Activated T-cell treated with anti-CD3 and anti-CD28 coated beads, Interleukin-2, amount 50 U/mL, for 48 hours (primary cell): ENCODE measurements around the gene FBLL1.
A peak's percentile ranks its signal among the peaks of the same experiment; 100 is the strongest.
"Not testable (repeated sequence)": the region's sequence is repeated elsewhere in the genome, so short reads cannot be mapped to it uniquely, and the experiment has no call there.

Source experiments
- DNase-seq, 2 experiments: peaks; one replicate each; pipeline ENCODE4 v3.0.0-alpha.2; 2020

Gene FBLL1

DNA sequence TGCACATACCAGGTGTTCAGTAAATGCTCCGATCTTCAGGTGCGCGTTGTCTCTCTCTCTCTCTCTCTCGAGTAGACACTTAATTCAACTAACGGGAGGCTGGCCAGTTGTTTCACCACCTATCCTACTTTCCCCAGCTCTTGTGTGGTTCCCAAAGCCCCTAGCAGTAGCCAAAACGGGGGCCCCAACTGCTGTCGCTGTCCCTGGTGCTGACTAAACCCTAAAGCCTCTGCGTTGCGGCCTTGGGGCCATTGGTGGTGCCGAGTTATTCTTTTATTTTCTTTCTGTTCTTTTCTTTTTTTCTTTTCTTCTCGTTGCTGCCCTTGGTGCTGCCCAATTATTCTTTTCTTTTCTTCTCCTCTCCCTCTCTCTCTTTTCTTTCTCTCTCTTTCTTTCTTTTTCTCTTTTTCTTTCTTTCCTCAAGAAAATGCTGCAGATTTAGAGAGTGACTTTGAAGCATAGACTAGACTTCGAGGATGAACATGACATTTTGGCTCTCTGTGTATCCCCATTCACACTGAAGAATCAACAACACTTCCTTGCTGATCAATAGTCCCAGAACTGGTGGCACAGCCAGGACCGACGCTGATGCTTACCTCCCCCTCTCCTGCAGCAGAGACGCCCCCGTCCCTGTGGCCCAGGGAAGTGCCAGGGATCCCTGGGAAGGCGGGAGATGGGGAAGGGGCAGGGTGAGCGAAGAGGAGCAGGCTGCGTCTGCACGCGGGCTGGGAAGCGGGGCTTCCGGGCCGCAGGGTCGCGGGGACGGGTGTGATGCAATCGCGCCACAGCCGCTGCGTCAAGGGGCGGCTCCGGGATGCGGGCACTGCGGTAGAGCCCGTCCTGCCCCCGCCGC is at the start of gene FBLL1:
Gene FBLL1, plus strand, starts transcription at position 785 of the 853 bp plus-strand sequence. CDS start 200 bp downstream, outside the sequence.
- peak; percentile 38 to 46 for DNase-seq

DNA sequence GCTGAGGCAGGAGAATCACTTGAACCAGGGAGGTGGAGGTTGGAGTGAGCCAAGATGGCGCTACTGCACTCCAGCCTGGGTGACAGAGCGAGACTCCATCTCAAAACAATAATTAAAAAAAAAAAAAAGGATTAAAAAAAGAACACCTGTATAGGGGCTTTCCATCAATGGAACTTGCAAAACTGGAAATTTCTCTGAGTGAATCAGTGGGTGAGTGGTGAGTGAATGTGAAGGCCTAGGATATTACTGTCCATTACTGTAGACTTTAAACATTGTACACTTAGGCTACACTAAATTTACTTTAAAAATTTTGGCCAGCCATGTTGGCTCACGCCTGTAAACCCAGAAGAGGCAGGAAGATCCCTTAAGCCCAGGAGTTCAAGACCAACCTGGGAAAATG is 48.5 kb upstream of the FBLL1 start:
- no peak for DNase-seq

DNA sequence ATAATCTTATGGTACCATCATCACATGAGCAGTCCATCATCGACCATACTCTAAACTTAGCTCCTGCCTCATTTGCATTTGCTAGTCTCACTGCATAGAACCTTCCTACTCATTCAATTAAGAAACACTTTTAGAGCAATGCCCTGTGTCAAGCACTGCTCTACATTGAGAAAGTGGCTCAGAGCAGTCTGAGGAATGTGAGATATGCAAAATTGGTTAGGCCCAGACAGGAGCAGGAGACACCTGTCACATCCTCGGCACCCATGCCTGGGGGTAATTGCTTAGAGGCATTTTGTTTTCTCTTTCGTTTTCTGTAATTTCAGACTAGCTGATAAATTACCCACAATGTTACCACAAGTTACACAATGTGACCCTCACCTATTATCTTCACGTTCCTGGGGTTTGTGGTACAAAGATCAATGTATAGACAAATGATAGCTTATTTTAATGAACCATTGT is 47.7 kb upstream of the FBLL1 start:
- no peak for DNase-seq

DNA sequence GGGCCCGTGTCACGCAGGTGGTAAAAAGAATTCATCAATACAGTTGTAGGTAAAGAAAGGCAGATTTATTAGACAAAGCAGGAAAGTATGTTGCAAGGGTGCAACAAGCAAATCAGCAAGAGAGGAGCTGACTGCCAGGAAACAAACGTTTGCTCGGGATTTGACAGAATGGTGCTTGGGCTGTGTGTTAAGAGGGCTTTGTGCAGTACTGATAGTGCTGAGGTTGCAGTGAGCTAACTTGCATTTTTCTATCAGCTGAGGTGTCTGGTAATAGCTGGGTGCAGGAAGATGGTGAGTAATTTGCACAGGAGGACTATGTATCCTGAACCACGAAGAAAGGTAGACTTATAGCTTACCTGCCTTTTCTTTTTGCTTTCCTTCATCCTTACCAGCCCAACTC is 46.7 kb upstream of the FBLL1 start:
- DNase-seq, result no peak

DNA sequence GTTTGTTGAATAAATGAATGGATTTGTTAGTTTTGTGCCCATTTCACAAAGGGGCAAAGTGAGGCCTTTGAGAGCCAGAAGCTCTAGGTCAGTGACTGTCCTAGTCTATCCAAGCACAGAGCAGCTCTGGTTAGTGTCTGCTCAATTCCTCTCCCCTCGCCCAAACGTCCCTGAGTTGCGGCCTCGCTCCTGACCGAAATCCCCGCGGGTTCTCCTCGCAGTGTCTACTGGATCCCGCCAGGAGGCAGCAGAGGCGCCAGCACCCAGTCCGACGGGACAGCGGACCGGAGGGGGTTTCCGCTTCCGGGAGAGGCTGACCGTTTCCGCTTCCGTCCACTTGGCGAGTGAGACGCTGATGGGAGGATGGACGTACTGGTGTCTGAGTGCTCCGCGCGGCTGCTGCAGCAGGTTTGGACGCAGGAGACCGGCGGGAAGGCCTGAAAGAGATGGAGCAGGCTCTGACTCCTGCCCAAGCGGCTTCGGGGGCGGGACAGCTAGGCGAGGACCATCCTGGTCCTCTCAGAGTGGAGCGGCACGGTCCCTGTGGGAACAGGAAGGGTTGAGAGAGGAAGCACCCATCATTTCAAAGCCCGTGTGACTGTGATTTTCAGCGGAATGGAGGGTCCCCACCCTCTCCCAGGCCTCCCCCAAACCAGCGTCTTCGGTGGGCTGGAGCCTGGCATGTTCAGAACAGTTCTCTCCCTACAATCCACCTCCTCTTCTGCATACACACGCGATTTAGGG is 42.8 kb upstream of the FBLL1 start, which contains the start of gene RARS1:
Gene RARS1, plus strand, starts transcription at position 336 of the 744 bp plus-strand sequence. Its CDS starts 28 bp downstream, at position 364.
- DNase-seq, result peak; percentile 91 to 94

DNA sequence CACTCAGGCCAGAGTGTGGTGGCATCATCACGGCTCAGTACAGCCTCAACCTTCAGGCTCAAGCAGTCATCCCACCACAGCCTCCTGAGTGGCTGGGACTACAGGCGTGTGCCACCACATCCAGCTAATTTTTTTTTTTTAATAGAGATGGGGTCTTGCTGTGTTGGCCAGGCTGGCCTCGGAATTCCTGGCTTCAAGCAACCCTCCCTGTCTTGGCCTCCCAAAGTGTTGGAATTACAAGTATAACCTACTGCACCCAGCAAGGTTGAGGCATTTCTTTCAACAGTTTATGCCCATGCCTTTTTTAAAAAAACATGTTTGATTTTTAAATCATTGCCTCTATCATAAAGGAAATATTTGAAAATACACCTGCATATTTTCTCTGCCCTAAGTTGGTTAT is 40.0 kb upstream of the FBLL1 start:
- DNase-seq, result no peak

DNA sequence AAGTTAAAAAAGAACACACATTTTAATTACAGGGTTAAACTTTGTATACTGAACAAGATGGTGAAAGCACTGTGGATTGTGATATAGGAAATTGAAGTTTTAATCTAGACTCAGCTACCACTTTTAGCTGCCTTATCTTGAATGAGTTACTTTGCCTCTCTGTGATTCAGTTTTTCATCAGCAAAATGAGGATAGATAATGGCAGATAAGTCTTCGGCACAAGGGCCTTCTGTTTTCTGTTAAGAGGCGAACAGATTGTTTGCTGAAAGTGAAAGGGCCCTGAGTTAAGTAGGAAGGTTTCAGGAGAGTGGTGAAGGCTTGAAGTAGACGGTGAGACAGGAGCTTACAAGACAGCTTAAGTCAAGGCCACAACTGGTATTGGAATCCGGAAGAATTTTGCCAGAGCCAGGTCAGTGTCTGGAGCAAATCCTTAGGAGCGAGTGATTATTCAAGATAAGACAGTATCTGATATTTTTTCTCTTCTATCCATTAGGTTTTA is 35.0 kb upstream of the FBLL1 start:
- DNase-seq, result no peak

DNA sequence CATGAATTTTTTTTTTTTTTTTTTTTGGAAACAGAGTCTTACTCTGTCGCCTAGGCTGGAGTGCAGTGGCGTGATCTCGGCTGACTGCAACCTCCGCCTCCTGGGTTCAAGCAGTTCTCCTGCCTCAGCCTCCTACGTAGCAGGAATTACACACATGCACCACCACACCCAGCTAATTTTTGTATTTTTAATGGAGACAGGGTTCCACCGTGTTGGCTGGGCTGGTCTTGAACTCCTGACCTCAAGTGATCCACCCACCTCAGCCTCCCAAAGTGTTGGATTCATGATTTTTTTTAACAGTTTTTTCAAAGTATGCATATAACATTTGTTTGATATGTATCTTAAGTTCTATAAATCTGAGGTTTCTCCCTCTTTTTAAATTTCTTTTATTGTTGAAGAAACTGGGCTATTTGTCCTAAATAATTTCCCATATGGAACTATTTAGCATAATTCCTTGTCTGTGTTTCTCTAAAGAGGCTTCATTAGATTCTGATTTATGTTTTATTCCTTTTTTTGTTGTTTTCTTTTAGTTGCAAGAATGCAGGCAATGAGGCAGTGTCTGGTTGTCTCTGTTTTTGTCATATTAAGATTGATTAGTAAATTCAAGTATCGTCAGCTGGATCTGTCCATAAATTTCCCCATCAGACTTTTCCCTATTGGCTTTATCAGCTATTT is 26.4 kb upstream of the FBLL1 start:
- no peak for DNase-seq

DNA sequence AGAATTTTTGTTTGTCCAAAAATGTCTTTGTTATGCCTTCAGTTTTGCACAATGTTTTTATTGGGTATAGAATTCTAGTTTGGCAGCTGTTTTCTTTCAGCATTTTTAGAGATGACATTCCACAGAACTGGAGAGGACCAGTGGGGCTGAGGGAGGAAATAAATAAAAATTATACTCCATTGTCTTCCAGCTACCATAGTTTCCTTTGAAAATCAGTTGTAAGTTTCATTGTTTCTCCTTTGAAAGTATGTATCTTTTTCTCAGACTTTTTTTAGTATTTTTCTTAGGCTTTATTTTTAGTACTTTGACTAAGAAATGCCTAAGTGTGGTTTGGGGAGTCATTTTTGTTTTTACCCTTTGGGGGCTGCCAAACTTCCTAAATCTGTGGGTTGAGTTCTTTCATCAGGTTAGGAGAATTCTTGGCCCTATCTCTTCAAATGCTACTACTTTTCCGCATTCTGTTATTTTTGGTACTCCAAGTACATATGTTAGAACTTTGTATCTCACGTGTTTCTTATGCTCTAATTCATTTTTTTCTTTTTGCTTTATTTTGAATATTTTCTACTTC is 15.2 kb upstream of the FBLL1 start:
- no peak for DNase-seq

DNA sequence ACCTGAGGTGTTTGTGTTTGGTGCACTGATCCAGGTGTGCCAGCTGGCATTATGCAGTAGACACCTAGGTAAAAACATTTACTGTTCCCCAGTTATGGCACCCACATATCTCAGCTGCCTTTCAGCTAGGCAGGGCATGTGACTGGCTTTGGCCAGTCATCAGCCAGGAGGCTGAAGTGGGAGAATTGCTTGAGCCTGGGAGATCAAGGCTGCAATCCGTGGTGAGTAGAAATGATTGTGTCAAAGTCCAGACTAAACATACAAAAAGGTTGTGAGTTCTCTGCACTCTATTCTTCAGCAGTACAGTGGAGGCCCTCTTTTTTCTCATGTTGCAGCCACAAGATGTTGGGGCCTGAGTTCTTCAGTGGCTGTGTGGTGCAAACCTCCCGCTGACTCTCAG is 3.2 kb upstream of the FBLL1 start:
- DNase-seq, result no peak

DNA sequence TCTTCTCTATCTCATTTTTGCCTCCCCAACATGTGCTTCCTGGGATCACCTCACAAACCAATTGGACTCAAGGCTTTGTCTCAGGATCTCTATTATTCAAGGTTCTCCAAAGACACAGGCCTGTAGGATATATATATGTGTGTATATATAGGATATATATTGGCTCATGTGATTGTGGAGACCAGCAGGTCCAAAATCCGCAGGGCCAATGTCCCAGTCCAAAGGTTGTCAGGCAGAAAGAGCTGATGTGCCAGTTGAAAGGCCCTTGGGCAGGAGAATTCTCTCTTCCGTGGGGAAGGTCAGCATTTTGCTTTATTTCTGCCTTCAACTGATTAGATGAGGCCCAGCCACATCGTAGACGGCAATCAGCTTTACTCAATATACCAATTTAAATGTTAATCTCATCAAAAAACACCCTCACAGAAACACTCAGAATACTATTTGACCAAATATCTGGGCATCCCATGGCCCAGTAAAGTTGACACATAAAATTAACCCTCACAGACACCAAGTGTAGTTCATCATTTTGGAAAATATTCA is 1.3 kb upstream of the FBLL1 start:
- no peak for DNase-seq

DNA sequence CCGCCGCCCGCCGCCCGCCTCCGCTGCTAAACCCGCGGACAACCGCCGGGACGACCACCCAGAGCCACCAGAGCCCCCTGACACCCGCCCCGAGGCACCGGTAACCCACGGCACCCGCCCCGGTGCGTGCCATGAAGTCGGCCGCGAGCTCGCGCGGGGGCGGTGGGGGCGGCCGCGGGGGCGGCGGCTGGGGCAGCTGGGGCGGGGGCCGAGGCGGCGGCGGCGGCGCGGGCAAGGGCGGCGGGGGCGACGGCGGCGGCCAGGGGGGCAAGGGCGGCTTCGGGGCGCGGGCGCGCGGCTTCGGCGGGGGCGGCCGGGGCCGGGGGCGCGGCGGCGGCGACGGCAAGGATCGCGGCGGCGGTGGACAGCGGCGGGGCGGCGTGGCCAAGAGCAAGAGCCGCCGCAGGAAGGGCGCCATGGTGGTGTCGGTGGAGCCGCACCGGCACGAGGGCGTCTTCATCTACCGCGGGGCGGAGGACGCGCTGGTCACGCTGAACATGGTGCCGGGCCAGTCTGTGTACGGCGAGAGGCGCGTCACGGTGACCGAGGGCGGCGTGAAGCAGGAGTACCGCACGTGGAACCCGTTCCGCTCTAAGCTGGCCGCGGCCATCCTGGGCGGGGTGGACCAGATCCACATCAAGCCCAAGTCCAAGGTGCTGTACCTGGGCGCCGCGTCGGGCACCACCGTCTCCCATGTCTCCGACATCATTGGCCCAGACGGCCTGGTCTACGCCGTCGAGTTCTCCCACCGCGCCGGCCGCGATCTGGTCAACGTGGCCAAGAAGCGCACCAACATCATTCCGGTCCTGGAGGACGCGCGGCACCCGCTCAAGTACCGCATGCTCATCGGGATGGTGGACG is 499 bp downstream of the FBLL1 start:
- DNase-seq, result peak in 1 of 2 experiments; percentile 21

DNA sequence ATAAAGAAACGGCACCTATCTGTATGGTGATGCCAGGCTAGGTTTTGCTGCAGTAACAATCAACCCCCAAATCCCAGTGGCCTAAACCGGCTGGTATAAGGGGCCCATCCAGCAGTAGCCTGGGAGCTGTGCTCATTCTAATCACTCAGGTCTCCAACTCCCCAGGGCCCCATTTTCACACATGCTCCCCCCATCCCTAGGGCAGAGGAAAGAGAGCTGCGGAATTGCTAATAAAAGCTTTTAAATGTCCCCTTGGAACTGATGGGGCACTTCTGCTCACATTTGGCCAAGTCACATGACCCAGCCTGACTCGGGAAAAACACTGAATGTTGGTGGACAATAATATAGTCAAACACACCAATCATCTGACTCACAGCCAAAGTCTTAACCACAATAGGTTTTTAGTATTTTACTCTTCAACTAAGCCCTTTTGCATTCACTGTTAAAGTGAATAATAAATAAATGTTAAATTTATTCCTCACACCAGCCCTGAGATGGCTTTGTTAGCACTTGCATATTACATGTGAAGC is 1.6 kb downstream of the FBLL1 start:
- no peak for DNase-seq

DNA sequence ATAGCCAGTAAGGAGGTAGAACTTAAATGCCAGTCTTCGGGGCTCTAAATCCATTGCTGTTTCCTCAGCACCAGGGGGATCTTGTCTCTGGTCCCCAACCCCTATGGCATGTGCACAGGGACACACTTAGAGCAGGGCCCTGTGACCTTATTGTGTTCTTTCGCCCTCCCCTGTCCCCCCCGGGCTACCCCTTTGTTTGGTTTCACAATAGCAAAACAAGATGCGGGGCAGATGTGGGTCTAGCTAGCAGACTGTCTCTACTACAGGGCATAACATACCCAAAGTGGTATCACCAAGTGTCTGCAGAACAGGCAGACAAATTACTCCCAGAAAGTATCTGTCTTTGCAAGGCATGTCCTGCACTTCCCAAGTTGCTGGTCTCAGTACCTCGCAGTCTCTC is 2.1 kb downstream of the FBLL1 start:
- no peak for DNase-seq

DNA sequence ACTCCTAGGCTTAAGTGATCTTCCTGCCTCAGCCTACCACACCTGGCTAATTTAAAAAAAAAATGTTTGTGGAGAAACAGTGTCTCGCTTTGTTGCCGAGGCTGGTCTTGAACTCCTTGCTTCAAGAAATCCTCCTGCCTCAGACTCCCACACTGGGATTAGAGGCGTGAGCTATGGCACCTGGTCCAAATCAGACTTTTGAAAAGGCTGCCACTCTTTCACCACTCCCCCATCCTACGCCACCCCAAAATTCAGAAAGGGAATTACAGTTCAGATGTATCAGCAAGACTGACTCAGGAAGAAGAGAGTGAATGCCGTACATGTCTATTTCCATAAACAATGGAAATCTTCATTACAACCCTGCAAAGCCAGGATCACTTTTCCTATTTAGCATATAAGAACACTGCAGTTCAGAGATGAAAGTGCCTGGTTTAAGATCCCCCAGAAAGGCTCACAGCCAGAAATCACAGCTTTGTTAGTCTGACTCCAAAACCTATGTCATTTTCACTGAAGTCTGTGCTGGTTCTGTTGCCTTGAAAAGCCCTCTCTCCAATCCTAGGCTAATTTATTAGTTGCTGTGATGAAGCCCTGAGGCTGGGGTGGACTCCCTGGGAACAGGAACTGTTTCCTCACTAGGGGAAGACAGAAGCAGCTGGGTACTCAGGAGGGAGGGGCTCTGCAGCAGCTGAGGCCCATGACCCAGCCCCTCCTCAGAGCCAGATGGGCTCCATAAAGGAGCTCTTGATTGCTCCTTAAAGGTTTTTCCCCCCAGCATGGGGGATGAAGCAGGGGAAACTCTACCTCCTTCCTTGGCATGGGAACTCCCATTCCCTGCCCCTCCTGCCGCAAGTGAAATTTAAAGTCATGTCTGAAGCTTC is 3.1 kb downstream of the FBLL1 start:
- no peak for DNase-seq

DNA sequence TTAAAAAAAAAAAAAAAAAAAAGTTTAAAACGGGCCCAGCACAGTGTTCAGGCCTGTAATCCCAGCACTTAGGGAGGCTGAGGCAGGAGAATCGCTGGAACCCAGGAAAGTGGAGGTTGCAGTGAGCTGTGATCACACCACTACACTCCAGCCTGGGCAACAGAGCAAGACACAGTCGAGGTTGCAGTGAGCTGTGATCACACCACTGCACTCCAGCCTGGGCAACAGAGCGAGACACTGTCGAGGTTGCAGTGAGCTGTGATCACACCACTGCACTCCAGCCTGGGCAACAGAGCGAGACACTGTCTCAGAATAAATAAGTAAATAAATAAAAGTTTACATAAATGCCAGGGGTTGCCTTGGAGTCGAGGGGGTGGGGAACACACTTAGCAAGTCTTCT is 5.2 kb downstream of the FBLL1 start:
- DNase-seq, result not testable (repeated sequence)

DNA sequence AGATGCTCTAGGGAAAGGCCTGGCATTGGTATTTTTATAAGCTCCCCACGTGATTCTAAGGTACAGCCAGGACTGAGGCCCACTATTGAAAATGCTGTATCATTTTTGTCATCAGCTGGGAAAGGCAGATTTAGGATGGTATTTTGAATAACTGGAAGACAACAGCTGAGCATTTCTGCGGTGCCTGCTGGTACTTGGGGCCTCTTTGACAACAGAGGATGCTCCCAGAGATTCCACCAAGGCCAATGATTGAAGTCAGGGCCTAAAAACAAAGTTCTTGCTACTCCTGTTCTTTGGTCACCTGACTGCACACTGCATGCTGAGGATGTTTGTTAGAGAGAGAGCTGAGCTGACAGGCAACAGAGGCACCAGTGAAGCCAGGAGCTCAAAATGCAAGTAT is 8.1 kb downstream of the FBLL1 start:
- DNase-seq, result no peak

DNA sequence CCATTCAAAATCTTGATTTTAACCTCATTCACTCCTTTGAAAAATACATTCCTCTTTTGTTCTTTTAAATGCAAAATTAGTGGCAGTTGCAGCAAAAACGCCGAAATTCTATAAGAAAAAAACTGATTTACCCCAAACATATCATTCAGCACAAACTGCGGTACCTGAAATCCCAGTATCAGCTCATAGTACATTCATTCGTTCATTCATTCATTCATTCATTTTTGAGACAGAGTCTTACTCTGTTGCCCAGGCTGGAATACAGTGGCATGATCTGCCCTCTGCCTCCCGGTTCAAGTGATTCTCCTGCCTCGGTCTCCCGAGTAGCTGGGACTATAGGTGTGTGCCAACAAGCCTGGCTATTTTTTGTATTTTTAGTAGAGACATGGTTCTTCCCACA is 20.4 kb downstream of the FBLL1 start:
- DNase-seq, result no peak

DNA sequence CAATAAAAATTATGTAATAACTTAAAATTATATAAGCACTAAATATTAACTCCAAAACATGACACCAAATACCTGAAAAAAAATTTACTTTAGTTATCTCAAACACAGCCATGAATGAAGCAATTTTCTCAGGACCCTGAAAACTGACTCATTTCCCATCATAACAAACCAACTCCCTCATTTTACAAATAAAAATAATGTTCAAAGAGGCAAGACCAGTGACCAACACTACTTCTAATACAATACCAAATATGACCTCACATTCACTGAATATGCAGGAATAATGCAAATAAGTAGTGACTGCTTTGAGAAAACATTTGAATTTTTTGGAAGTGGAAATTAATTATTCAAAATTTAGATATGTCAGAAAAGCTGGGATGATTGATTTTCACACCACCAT is 21.6 kb downstream of the FBLL1 start:
- DNase-seq, result no peak

DNA sequence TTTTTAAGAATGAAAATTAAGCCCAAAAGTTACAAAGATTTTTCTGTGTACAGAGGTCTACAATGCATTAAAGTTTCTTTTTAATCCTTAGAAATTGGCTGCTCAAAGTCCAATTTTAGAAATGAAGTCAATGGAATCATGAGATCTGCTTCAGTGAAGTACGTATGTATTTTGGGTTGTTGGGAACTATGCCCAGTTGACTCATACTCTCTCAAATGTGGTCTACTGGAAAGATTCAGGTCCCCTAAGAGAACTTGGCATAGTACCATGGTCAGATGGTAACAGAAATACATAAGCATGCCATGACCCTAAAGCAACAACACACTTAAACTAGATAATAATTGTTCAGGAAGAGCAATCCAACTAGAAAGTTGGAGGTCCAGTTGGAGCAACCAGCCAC is 23.0 kb downstream of the FBLL1 start:
- no peak for DNase-seq
